GM23338 (cell line): ENCODE measurements around the gene TEX30. TPM values are rescaled to one million over a fixed set of nuclear protein-coding genes. Genes with fewer than 3 reads are reported as not detected.

ENCODE experiments used
- ATAC-seq: fragments of 200-7000 bp; cut with Tn5 transposase; 3 replicates; pipeline ENCODE4 v1.9.1; 2020
- DNase-seq: peaks from one replicate; pipeline ENCODE4 v3.0.0-alpha.2; 2015; ENCODE audit warnings: low spot score
- H2AFZ ChIP-seq: fragments of 200-600 bp; sonication (generic); 2 replicates; pipeline ENCODE4 v1.8.0; 2016; ENCODE audit warnings: antibody characterized with exemption, mild to moderate bottlenecking, moderate library complexity
- H3F3A ChIP-seq: fragments of 200-600 bp; sonication (generic); replicated peaks from 2 replicates; pipeline ENCODE4 v1.8.0; 2017; ENCODE audit warnings: antibody characterized with exemption, mixed run types, low read depth
- H3K27ac ChIP-seq: fragments of 200-600 bp; sonication (generic); 2 replicates; pipeline ENCODE4 v1.6.1; 2016; ENCODE audit warnings: low read depth
- H3K27me3 ChIP-seq: fragments of 200-600 bp; sonication (generic); 2 replicates; pipeline ENCODE4 v1.8.0; 2016; ENCODE audit warnings: mild to moderate bottlenecking, mixed run types, moderate library complexity; ENCODE audit not compliant: insufficient read depth
- H3K36me3 ChIP-seq: fragments of 200-600 bp; sonication (generic); 2 replicates; pipeline ENCODE4 v1.8.0; 2016; ENCODE audit warnings: mild to moderate bottlenecking; ENCODE audit not compliant: insufficient read depth
- H3K4me1 ChIP-seq: fragments of 200-600 bp; sonication (generic); 2 replicates; pipeline ENCODE4 v1.8.0; 2016; ENCODE audit warnings: mild to moderate bottlenecking, moderate library complexity; ENCODE audit not compliant: insufficient read depth
- H3K4me2 ChIP-seq: fragments of 200-600 bp; sonication (generic); 2 replicates; pipeline ENCODE4 v1.7.1; 2017; ENCODE audit warnings: mixed run types
- H3K4me3 ChIP-seq: fragments of 200-600 bp; sonication (generic); 2 replicates; pipeline ENCODE4 v1.6.1; 2016; ENCODE audit warnings: mixed run types
- H3K79me2 ChIP-seq: fragments of 200-600 bp; sonication (generic); replicated peaks from 2 replicates; pipeline ENCODE4 v1.8.0; 2017; ENCODE audit warnings: mild to moderate bottlenecking; ENCODE audit not compliant: insufficient read depth
- H3K9me2 ChIP-seq: fragments of 200-600 bp; sonication (generic); 2 replicates; pipeline ENCODE4 v1.8.0; 2017; ENCODE audit not compliant: insufficient read depth
- H4K20me1 ChIP-seq: fragments of 200-600 bp; sonication (generic); replicated peaks from 2 replicates; pipeline ENCODE4 v1.8.0; 2017; ENCODE audit warnings: mild to moderate bottlenecking; ENCODE audit not compliant: insufficient read depth
- H3K27ac Mint-ChIP-seq: 2 replicates; pipeline ENCODE4 v1.8.0; 2020; ENCODE audit warnings: inconsistent platforms, mild to moderate bottlenecking, moderate library complexity, mixed read lengths
- H3K27me3 Mint-ChIP-seq: 3 replicates; pipeline ENCODE4 v1.8.0; 2022; ENCODE audit warnings: low read depth, mild to moderate bottlenecking, moderate library complexity, mixed read lengths, inconsistent platforms; ENCODE audit not compliant: insufficient read depth, poor library complexity
- H3K36me3 Mint-ChIP-seq: 3 replicates; pipeline ENCODE4 v1.8.0; 2021; ENCODE audit warnings: low read depth, mild to moderate bottlenecking, inconsistent platforms, moderate library complexity, mixed read lengths
- H3K4me1 Mint-ChIP-seq: 3 replicates; pipeline ENCODE4 v1.8.0; 2020; ENCODE audit warnings: mild to moderate bottlenecking, inconsistent platforms, mixed read lengths
- H3K4me3 Mint-ChIP-seq: 3 replicates; pipeline ENCODE4 v1.8.0; 2021; ENCODE audit warnings: moderate library complexity, mild to moderate bottlenecking, inconsistent platforms, mixed read lengths
- H3K9me3 Mint-ChIP-seq: 3 replicates; pipeline ENCODE4 v1.8.0; 2020; ENCODE audit warnings: moderate library complexity, mild to moderate bottlenecking, inconsistent platforms, mixed read lengths
- CREB1 ChIP-seq: fragments of 250-450 bp; sonication (Bioruptor Pico); IDR thresholded peaks from 2 replicates; pipeline ENCODE4 v1.5.0; 2020; ENCODE audit warnings: low read depth, mild to moderate bottlenecking, moderate library complexity
- CTCF ChIP-seq, 2 experiments: fragments of 200-600 bp in 1 of 2; sonication (generic) in 1 of 2; conservative IDR thresholded peaks; 2 replicates each; pipeline versions ENCODE4 v1.5.1 to v1.6.1; 2016 to 2017; ENCODE audit warnings: antibody characterized with exemption in 2 of 2, low read depth in 2 of 2, mild to moderate bottlenecking in 2 of 2, moderate library complexity in 1 of 2
- EZH2 ChIP-seq: fragments of 200-600 bp; sonication (generic); IDR thresholded peaks from one replicate; pipeline ENCODE4 v1.8.0; 2017; ENCODE audit warnings: antibody characterized with exemption, mild to moderate bottlenecking, low read depth; ENCODE audit not compliant: unreplicated experiment
- EZH2phosphoT487 ChIP-seq: fragments of 200-600 bp; sonication (generic); IDR thresholded peaks from one replicate; pipeline ENCODE4 v1.8.1; 2018; ENCODE audit warnings: antibody characterized with exemption; ENCODE audit not compliant: unreplicated experiment
- JUNB ChIP-seq: IDR thresholded peaks from one replicate; pipeline ENCODE4 v1.6.1; 2016; ENCODE audit warnings: antibody characterized with exemption; ENCODE audit not compliant: unreplicated experiment
- NANOG ChIP-seq: IDR thresholded peaks from 2 replicates; pipeline ENCODE4 v1.6.1; 2016; ENCODE audit warnings: antibody characterized with exemption, borderline replicate concordance
- POLR2AphosphoS5 ChIP-seq: IDR thresholded peaks from 2 replicates; pipeline ENCODE4 v1.6.1; 2016; ENCODE audit warnings: antibody characterized with exemption, low read depth
- STAT1 ChIP-seq: IDR thresholded peaks from one replicate; pipeline ENCODE4 v1.6.1; 2016; ENCODE audit warnings: antibody characterized with exemption; ENCODE audit not compliant: unreplicated experiment
- ZNF114 ChIP-seq: fragments of 250-450 bp; sonication (Bioruptor Pico); IDR thresholded peaks from 2 replicates; pipeline ENCODE4 v1.5.0; 2020; ENCODE audit warnings: mild to moderate bottlenecking, moderate library complexity
- ZNF331 ChIP-seq: fragments of 250-450 bp; sonication (Bioruptor Pico); IDR thresholded peaks from 2 replicates; pipeline ENCODE4 v1.5.0; 2020; ENCODE audit warnings: low read depth, mild to moderate bottlenecking, moderate library complexity
- polyA plus RNA-seq: library from polyadenylated mRNA; unstranded; fragments of >200 nt; fragmentation: Nextera tagmentation; extraction: Ambion mirVana; gene quantifications from 2 replicates; pipeline ENCODE4 v1.2.1, GENCODE V29; 2016
- total RNA-seq: library from RNA; depleted of rRNA; stranded (reverse); fragments of >200 nt; shearing (Covaris generic); gene quantifications from 2 replicates; pipeline ENCODE4 v1.2.3, GENCODE V29; 2014
- TF ChIP-seq, protein P1 (sequence below): IDR thresholded peaks from 2 replicates; pipeline ENCODE4 v1.6.1; 2016; ENCODE audit warnings: antibody characterized with exemption
- TF ChIP-seq, protein P2 (sequence below): fragments of 250-450 bp; sonication (Bioruptor Pico); IDR thresholded peaks from 2 replicates; pipeline ENCODE4 v1.5.0; 2020; ENCODE audit warnings: mild to moderate bottlenecking, moderate library complexity
- TF ChIP-seq, protein P3 (sequence below): IDR thresholded peaks from one replicate; pipeline ENCODE4 v1.6.1; 2018; ENCODE audit warnings: antibody characterized with exemption; ENCODE audit not compliant: unreplicated experiment

TEX30 gene
- total and polyA plus RNA-seq, 2 experiments from 2014 or later: 6.3 to 28.2 TPM

DNA sequence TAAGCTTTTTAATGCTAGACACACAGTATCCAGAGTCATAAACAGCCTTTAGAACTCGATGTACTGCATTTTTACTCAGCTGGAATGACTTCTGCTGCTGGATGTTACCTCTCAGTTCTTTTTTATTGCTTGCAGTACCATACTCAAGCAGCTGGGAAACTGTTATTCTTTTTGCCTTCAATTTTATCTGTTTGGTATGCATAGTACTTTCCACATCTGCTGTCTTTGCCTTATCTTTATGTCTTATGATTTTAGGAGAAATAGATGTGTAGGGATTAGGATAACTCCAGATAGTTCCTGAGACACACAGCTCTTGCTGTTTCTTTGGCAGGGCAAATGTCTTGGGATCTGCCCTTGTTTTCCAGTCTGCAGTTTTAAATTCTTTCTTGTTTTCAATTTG, 31.5 kb downstream of the TEX30 start:
- H3F3A ChIP-seq: no peaks in the 10 kb centered on the region
- no peaks in the 10 kb centered on the region for H3K4me1 ChIP-seq
- no peaks in the 10 kb centered on the region for H3K36me3 ChIP-seq
- no peaks in the 10 kb centered on the region for H3K9me2 ChIP-seq
- no peaks in the 10 kb centered on the region for H3K27me3 Mint-ChIP-seq
- H3K79me2 ChIP-seq: no peaks in the 10 kb centered on the region
- no peaks in the 10 kb centered on the region for H3K36me3 Mint-ChIP-seq
- TF ChIP-seq STAT1 (no peak), ZNF331 (CRISPR knock-in tag) (no peak), EZH2 (no peak), NANOG (no peak), EZH2phosphoT487 (no peak), JUNB (no peak), ZNF114 (CRISPR knock-in tag) (no peak), CREB1 (CRISPR knock-in tag) (no peak), POLR2AphosphoS5 (no peak), CTCF (conservative IDR thresholded peaks at IDR 0.05; ENCODE audit: low read depth in 2 of 2) (no peak)
- TF ChIP-seq, protein P1, sequence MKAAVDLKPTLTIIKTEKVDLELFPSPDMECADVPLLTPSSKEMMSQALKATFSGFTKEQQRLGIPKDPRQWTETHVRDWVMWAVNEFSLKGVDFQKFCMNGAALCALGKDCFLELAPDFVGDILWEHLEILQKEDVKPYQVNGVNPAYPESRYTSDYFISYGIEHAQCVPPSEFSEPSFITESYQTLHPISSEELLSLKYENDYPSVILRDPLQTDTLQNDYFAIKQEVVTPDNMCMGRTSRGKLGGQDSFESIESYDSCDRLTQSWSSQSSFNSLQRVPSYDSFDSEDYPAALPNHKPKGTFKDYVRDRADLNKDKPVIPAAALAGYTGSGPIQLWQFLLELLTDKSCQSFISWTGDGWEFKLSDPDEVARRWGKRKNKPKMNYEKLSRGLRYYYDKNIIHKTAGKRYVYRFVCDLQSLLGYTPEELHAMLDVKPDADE: no peak
- TF ChIP-seq, protein P2, sequence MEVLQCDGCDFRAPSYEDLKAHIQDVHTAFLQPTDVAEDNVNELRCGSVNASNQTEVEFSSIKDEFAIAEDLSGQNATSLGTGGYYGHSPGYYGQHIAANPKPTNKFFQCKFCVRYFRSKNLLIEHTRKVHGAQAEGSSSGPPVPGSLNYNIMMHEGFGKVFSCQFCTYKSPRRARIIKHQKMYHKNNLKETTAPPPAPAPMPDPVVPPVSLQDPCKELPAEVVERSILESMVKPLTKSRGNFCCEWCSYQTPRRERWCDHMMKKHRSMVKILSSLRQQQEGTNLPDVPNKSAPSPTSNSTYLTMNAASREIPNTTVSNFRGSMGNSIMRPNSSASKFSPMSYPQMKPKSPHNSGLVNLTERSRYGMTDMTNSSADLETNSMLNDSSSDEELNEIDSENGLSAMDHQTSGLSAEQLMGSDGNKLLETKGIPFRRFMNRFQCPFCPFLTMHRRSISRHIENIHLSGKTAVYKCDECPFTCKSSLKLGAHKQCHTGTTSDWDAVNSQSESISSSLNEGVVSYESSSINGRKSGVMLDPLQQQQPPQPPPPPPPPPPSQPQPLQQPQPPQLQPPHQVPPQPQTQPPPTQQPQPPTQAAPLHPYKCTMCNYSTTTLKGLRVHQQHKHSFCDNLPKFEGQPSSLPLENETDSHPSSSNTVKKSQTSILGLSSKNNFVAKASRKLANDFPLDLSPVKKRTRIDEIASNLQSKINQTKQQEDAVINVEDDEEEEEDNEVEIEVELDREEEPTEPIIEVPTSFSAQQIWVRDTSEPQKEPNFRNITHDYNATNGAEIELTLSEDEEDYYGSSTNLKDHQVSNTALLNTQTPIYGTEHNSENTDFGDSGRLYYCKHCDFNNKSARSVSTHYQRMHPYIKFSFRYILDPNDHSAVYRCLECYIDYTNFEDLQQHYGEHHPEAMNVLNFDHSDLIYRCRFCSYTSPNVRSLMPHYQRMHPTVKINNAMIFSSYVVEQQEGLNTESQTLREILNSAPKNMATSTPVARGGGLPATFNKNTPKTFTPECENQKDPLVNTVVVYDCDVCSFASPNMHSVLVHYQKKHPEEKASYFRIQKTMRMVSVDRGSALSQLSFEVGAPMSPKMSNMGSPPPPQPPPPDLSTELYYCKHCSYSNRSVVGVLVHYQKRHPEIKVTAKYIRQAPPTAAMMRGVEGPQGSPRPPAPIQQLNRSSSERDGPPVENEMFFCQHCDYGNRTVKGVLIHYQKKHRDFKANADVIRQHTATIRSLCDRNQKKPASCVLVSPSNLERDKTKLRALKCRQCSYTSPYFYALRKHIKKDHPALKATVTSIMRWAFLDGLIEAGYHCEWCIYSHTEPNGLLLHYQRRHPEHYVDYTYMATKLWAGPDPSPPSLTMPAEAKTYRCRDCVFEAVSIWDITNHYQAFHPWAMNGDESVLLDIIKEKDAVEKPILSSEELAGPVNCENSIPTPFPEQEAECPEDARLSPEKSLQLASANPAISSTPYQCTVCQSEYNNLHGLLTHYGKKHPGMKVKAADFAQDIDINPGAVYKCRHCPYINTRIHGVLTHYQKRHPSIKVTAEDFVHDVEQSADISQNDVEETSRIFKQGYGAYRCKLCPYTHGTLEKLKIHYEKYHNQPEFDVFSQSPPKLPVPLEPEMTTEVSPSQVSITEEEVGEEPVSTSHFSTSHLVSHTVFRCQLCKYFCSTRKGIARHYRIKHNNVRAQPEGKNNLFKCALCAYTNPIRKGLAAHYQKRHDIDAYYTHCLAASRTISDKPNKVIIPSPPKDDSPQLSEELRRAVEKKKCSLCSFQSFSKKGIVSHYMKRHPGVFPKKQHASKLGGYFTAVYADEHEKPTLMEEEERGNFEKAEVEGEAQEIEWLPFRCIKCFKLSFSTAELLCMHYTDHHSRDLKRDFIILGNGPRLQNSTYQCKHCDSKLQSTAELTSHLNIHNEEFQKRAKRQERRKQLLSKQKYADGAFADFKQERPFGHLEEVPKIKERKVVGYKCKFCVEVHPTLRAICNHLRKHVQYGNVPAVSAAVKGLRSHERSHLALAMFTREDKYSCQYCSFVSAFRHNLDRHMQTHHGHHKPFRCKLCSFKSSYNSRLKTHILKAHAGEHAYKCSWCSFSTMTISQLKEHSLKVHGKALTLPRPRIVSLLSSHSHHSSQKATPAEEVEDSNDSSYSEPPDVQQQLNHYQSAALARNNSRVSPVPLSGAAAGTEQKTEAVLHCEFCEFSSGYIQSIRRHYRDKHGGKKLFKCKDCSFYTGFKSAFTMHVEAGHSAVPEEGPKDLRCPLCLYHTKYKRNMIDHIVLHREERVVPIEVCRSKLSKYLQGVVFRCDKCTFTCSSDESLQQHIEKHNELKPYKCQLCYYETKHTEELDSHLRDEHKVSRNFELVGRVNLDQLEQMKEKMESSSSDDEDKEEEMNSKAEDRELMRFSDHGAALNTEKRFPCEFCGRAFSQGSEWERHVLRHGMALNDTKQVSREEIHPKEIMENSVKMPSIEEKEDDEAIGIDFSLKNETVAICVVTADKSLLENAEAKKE (CRISPR knock-in tag): no peak
- TF ChIP-seq, protein P3, sequence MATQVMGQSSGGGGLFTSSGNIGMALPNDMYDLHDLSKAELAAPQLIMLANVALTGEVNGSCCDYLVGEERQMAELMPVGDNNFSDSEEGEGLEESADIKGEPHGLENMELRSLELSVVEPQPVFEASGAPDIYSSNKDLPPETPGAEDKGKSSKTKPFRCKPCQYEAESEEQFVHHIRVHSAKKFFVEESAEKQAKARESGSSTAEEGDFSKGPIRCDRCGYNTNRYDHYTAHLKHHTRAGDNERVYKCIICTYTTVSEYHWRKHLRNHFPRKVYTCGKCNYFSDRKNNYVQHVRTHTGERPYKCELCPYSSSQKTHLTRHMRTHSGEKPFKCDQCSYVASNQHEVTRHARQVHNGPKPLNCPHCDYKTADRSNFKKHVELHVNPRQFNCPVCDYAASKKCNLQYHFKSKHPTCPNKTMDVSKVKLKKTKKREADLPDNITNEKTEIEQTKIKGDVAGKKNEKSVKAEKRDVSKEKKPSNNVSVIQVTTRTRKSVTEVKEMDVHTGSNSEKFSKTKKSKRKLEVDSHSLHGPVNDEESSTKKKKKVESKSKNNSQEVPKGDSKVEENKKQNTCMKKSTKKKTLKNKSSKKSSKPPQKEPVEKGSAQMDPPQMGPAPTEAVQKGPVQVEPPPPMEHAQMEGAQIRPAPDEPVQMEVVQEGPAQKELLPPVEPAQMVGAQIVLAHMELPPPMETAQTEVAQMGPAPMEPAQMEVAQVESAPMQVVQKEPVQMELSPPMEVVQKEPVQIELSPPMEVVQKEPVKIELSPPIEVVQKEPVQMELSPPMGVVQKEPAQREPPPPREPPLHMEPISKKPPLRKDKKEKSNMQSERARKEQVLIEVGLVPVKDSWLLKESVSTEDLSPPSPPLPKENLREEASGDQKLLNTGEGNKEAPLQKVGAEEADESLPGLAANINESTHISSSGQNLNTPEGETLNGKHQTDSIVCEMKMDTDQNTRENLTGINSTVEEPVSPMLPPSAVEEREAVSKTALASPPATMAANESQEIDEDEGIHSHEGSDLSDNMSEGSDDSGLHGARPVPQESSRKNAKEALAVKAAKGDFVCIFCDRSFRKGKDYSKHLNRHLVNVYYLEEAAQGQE: no peak
- no peak overlapping the region for H3K27ac Mint-ChIP-seq
- H3K4me1 Mint-ChIP-seq: no peaks in the 10 kb centered on the region
- no peak overlapping the region for H3K4me2 ChIP-seq
- no peaks in the 10 kb centered on the region for H4K20me1 ChIP-seq
- no peak overlapping the region for H3K4me3 ChIP-seq
- no peak for ATAC-seq
- H3K27me3 ChIP-seq: no peaks in the 10 kb centered on the region
- no peak overlapping the region for H2AFZ ChIP-seq
- H3K9me3 Mint-ChIP-seq: peaks cover 8% of the 10 kb centered on the region; the same call in 1 of the 3 replicates
- H3K27ac ChIP-seq: no peak overlapping the region
- H3K4me3 Mint-ChIP-seq: no peak overlapping the region
- DNase-seq: no peak
